SU-DHL-6 (cell line): Measurements from ENCODE around the gene GAN.
"Not testable (repeated sequence)": the region's sequence is repeated elsewhere in the genome, so short reads cannot be mapped to it uniquely, and the experiment has no call there.

Source experiments
- H2AFZ ChIP-seq: fragments of 200-600 bp; sonication (generic); 2 replicates; pipeline ENCODE4 v1.6.1; 2014; ENCODE audit warnings: low read depth, mild to moderate bottlenecking, moderate library complexity, mixed read lengths, antibody characterized with exemption, low read length; ENCODE audit not compliant: severe bottlenecking
- H3F3A ChIP-seq: fragments of 200-600 bp; shearing (Covaris generic); 2 replicates; pipeline ENCODE4 v1.6.0; 2016; ENCODE audit warnings: antibody characterized with exemption, mild to moderate bottlenecking; ENCODE audit not compliant: insufficient read depth
- H3K27ac ChIP-seq: fragments of 200-600 bp; sonication (generic); 2 replicates; pipeline ENCODE4 v1.5.1; 2016; ENCODE audit warnings: low read depth, mild to moderate bottlenecking, low read length, moderate library complexity, mixed read lengths
- H3K27me3 ChIP-seq: fragments of 200-600 bp; sonication (generic), shearing (Covaris generic); 2 replicates; pipeline ENCODE4 v1.6.0; 2014; ENCODE audit warnings: mild to moderate bottlenecking, low read length
- H3K36me3 ChIP-seq: fragments of 200-600 bp; sonication (generic); 2 replicates; pipeline ENCODE4 v1.6.1; 2014; ENCODE audit warnings: mild to moderate bottlenecking, low read length, mixed read lengths
- H3K4me2 ChIP-seq: fragments of 300-600, 200-600 bp; shearing (Covaris generic), sonication (generic); 2 replicates; pipeline ENCODE4 v1.6.0; 2014; ENCODE audit warnings: low read length, low read depth, mild to moderate bottlenecking; ENCODE audit not compliant: poor library complexity, severe bottlenecking
- H3K4me3 ChIP-seq: fragments of 200-600 bp; sonication (generic); 2 replicates; pipeline ENCODE4 v1.5.1; 2014; ENCODE audit warnings: antibody characterized with exemption, low read length, mild to moderate bottlenecking, mixed read lengths; ENCODE audit not compliant: insufficient read depth, poor library complexity, severe bottlenecking
- H3K79me2 ChIP-seq: fragments of 200-600 bp; sonication (generic); 2 replicates; pipeline ENCODE4 v1.6.1; 2014; ENCODE audit warnings: mild to moderate bottlenecking, low read length, moderate library complexity; ENCODE audit not compliant: insufficient read depth
- H3K9ac ChIP-seq: fragments of 200-600 bp; sonication (generic); 2 replicates; pipeline ENCODE4 v1.7.0; 2014; ENCODE audit warnings: mild to moderate bottlenecking, low read length
- H3K9me2 ChIP-seq: fragments of 200-600 bp; sonication (generic); replicated peaks from 2 replicates; pipeline ENCODE4 v1.6.1; 2014; ENCODE audit warnings: low read length; ENCODE audit not compliant: insufficient read depth
- H3K9me3 ChIP-seq: fragments of 200-600 bp; sonication (generic); 2 replicates; pipeline ENCODE4 v1.6.1; 2014; ENCODE audit warnings: low read length, mixed read lengths; ENCODE audit not compliant: insufficient read depth
- H4K20me1 ChIP-seq: fragments of 200-600 bp; sonication (generic); 2 replicates; pipeline ENCODE4 v1.6.1; 2014; ENCODE audit warnings: low read depth, mild to moderate bottlenecking, antibody characterized with exemption, low read length, moderate library complexity, mixed read lengths
- EZH2phosphoT487 ChIP-seq: fragments of 200-600 bp; sonication (generic), shearing (Covaris generic); conservative IDR thresholded peaks from 2 replicates; pipeline ENCODE4 v1.6.1; 2018; ENCODE audit warnings: mild to moderate bottlenecking, antibody characterized with exemption, low read length, moderate library complexity, mixed read lengths
- TF ChIP-seq, protein P1 (sequence below): fragments of 200-600 bp; sonication (generic); IDR thresholded peaks from one replicate; pipeline ENCODE4 v1.5.1; 2017; ENCODE audit warnings: antibody characterized with exemption, mild to moderate bottlenecking, low read length, moderate library complexity; ENCODE audit not compliant: insufficient read depth, poor library complexity, severe bottlenecking

Gene GAN

DNA sequence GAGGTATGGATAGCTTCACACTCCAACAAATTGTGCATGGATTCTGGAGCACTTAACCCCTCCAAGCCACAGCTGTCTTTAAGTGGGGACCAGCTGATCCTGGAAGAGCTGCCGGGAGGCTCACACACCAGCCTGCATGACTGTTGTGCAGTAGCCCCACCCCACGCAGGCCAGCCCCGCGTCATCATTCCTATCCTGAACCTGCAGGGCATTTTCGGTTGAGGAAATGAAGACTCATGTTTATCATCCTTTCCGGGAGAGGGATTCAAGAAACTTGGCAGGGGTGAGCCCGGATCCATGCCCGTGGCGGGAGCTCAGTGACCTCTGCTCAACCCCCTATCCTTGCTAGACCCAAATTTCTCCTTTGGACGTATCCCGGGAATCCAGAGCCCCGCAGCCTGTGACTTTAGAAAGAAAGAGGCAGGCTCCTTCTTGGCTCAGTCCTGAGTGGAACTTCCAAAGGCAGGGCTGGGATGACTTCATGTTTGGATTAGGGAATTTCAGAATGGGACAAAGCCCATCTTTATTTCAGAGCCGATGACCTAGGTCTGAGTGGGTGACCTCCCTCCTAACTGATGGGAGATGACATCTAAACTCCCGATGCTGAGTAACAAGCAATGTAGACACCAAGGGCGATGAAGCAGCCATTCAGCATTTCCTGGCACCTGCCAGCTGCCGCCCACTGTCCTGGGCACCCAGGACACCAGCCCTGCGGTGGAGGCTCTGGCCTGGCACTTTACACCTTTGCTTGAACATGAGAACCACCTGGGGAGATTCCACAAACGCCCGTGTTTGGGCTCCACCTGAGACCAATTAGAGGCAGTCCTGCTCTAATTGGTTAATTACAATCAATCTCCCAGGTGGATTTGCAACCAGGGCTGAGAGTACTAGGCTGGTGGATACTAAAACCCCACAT, 86.5 kb downstream of the GAN start:
- H3K79me2 ChIP-seq = no peaks in the 10 kb centered on the region
- no peaks in the 10 kb centered on the region for H3K9me2 ChIP-seq
- H3K36me3 ChIP-seq = no peaks in the 10 kb centered on the region
- H3K4me2 ChIP-seq = no peak overlapping the region
- no peaks in the 10 kb centered on the region for H4K20me1 ChIP-seq
- H3K4me3 ChIP-seq = no peak overlapping the region
- no peak overlapping the region for H2AFZ ChIP-seq
- H3F3A ChIP-seq = no peaks in the 10 kb centered on the region
- H3K27ac ChIP-seq = no peak overlapping the region
- H3K9ac ChIP-seq = no peak overlapping the region
- TF ChIP-seq EZH2phosphoT487 = no peak
- TF ChIP-seq, protein P1, sequence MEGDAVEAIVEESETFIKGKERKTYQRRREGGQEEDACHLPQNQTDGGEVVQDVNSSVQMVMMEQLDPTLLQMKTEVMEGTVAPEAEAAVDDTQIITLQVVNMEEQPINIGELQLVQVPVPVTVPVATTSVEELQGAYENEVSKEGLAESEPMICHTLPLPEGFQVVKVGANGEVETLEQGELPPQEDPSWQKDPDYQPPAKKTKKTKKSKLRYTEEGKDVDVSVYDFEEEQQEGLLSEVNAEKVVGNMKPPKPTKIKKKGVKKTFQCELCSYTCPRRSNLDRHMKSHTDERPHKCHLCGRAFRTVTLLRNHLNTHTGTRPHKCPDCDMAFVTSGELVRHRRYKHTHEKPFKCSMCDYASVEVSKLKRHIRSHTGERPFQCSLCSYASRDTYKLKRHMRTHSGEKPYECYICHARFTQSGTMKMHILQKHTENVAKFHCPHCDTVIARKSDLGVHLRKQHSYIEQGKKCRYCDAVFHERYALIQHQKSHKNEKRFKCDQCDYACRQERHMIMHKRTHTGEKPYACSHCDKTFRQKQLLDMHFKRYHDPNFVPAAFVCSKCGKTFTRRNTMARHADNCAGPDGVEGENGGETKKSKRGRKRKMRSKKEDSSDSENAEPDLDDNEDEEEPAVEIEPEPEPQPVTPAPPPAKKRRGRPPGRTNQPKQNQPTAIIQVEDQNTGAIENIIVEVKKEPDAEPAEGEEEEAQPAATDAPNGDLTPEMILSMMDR = no peak
- H3K9me3 ChIP-seq = no peaks in the 10 kb centered on the region
- H3K27me3 ChIP-seq = no peaks in the 10 kb centered on the region

DNA sequence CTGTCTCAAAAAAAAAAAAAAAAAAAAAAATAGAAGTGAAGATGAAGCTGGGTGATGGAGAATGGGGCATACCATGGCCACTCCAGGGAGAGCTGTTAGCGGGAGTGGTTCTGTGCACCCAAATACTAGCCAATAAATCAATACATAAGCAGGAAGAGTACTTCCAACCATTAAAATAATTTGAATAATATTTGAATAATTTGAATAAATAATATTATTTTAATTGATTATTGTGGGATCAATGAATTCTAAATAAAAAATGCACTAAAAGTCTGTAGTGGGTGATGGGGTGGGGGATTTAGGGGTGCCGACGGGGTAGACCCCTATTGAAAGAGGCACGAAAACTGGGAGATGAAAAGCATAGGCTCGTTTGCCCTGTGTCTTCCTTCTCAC, 88.4 kb downstream of the GAN start:
- no peak overlapping the region for H3K9ac ChIP-seq
- no peak overlapping the region for H3K27ac ChIP-seq
- TF ChIP-seq, protein P1 = no peak
- no peak for TF ChIP-seq EZH2phosphoT487
- no peaks in the 10 kb centered on the region for H3K27me3 ChIP-seq
- no peaks in the 10 kb centered on the region for H3K79me2 ChIP-seq
- H3K9me2 ChIP-seq = no peaks in the 10 kb centered on the region
- H3K9me3 ChIP-seq = no peaks in the 10 kb centered on the region
- H4K20me1 ChIP-seq = no peaks in the 10 kb centered on the region
- H3K4me3 ChIP-seq = no peak overlapping the region
- no peak overlapping the region for H2AFZ ChIP-seq
- peak overlapping the region; percentile 45 for H3K4me2 ChIP-seq
- H3K36me3 ChIP-seq = no peaks in the 10 kb centered on the region
- H3F3A ChIP-seq = no peaks in the 10 kb centered on the region

DNA sequence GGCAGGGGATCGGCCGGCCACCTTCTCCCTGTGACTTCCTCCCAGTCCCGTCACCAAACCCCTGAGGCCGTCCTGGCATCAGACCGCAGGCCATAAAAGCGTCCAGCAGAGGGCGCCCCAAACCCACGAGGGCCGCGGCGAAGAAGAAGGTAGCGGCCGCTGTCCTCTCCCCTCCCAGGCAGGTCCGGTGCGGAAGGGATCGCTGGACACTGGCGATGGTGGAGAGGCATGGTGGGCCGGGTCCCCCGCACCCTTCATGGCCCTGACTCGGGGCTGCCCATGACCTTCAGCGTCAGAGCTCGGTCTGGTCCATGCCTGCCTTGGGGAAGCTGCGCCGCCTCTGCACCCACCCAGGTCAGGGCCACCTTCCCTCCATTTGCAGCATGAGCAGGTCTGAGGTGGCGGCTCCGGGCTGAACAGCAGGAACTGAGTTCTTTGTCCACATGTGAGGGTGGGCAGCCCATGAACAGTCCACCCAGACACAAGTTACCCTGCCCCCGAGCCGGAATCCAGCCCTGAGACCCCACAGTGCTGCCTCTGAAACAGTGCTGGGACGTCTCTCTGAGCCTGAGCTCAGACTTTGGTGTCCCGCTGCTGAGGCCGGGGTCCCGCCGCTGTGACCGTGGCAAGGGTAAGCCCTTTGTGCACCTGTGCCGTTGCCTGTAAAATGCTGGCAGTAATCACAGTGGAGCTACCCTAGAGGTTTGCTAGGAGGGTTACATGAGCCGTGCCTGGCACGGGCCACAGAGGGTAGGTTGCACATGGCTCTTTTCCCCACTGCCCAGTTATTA, 89.0 kb downstream of the GAN start:
- TF ChIP-seq EZH2phosphoT487 = no peak
- TF ChIP-seq, protein P1 = peak; percentile 87
- Histone ChIP-seq H3K27me3 (no peaks in the 10 kb centered on the region), H3K4me2 (peak overlapping the region; percentile 45), H2AFZ (peak overlapping the region; percentile 52), H3F3A (no peaks in the 10 kb centered on the region), H3K9me2 (no peaks in the 10 kb centered on the region), H3K36me3 (no peaks in the 10 kb centered on the region), H3K9me3 (no peaks in the 10 kb centered on the region), H4K20me1 (no peaks in the 10 kb centered on the region), H3K4me3 (peak overlapping the region; percentile 29), H3K79me2 (no peaks in the 10 kb centered on the region), H3K27ac (no peak overlapping the region), H3K9ac (peak overlapping the region; percentile 23; the same call in 1 of the 2 replicates)

DNA sequence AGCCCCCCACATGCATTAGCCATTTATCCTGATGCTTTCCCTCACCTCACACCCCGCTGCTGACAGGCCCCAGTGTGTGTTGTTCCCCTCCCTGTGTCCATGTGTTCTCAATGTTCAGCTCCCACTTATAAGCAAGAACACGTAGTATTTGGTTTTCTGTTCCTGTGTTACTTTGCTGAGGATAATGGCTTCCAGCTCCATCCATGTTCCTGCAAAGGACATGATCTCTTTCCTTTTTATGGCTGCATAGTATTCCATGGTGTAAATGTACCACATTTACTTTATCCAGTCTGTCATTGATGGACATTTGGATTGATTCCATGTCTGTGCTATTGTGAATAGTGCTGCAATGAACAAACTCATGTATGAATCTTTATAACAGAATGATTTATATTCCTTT, 90.2 kb downstream of the GAN start:
- H3K27me3 ChIP-seq, H3K79me2 ChIP-seq, H3K9me3 ChIP-seq, H3K36me3 ChIP-seq, H2AFZ ChIP-seq, H4K20me1 ChIP-seq, H3K27ac ChIP-seq, H3K9me2 ChIP-seq, H3F3A ChIP-seq, H3K4me3 ChIP-seq, H3K9ac ChIP-seq, H3K4me2 ChIP-seq: not testable (repeated sequence)
